Hepatocyte (in vitro differentiated cells): ENCODE results near the gene DHX57.

Source experiments
- CTCF ChIP-seq: fragments of 200-600 bp; sonication (generic); IDR thresholded peaks from 2 replicates; pipeline ENCODE4 v1.5.1; 2016; ENCODE audit warnings: antibody characterized with exemption, mild to moderate bottlenecking; ENCODE audit not compliant: poor library complexity
- EZH2 ChIP-seq: fragments of 200-600 bp; sonication (generic); IDR thresholded peaks from 2 replicates; pipeline ENCODE4 v1.6.1; 2016; ENCODE audit warnings: antibody characterized with exemption, mild to moderate bottlenecking, borderline replicate concordance

GRCh38 chr2:38750011-38750890, 125.5 kb downstream of the DHX57 start:
- TF ChIP-seq CTCF, result no peak
- TF ChIP-seq EZH2, result no peak
